ENCODE results near the gene SLC35F3. TPM values are rescaled to one million over a fixed set of nuclear protein-coding genes. Genes with fewer than 3 reads are reported as not detected.

The SLC35F3 gene
- total RNA-seq, 2 experiments from 2014 or later, result 0.08 TPM; not detected in 1

DNA sequence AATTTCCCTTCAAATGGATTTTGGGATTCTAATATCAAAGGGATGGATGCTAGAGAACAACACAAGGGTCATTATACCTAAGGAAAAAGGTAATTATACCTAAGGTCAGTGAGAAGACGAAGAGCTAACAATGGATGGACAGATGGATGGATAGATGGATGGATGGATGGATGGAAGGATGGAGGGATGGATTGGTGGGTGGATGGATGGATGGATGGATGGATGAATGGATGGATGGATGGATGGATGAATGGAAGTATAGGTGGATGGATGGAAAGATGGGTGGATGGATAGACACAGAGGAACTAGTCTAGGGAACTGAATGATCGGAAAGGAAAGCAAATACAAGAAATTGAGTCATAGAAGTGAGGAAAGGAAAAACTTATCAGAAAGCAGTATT is 34.0 kb downstream of the SLC35F3 start:
- Histone ChIP-seq H3K4me3 (ENCODE audit: low read length) (no peak overlapping the region), H3K9me3 (ENCODE audit: control insufficient read depth in 1 of 2, insufficient read depth in 1 of 2, low read length in 2 of 2) (no peaks in the 10 kb centered on the region), H3K27ac (ENCODE audit: low read depth in 1 of 2, low read length in 2 of 2) (no peak overlapping the region), H3K27me3 (ENCODE audit: control insufficient read depth in 1 of 2, insufficient read depth in 2 of 2, low read length in 2 of 2) (peaks cover 0 to 2% of the 10 kb centered on the region in 2 experiments), H3K4me1 (ENCODE audit: insufficient read depth, low read length) (no peaks in the 10 kb centered on the region), H3K36me3 (ENCODE audit: insufficient read depth, low read length) (no peaks in the 10 kb centered on the region)
- intact Hi-C loops (cut with DNase I, micrococcal nuclease), result no loop called here
- Mint-ChIP-seq H3K9me3 (no peaks in the 10 kb centered on the region), H3K36me3 (ENCODE audit: low read depth) (no peaks in the 10 kb centered on the region), H3K4me3 (no peak overlapping the region), H3K27me3 (peaks cover 26% of the 10 kb centered on the region), H3K4me1 (ENCODE audit: low read depth) (no peaks in the 10 kb centered on the region), H3K27ac (no peak overlapping the region)
- POLR2A ChIA-PET, result no interaction called here
- ATAC-seq (ENCODE audit: poor library complexity) (no peak), DNase-seq (no peak)
- TF ChIP-seq CTCF (IDR thresholded peaks at IDR 0.05), result no peak
- CTCF ChIA-PET, result no interaction called here

- H3K9me3 ChIP-seq (ENCODE audit: control insufficient read depth in 1 of 2, insufficient read depth in 1 of 2, low read length in 2 of 2), result no peaks in the 10 kb centered on the region
- H3K27ac ChIP-seq (ENCODE audit: low read depth in 1 of 2, low read length in 2 of 2), result no peak overlapping the region
- no peaks in the 10 kb centered on the region for H3K36me3 ChIP-seq (ENCODE audit: insufficient read depth, low read length)
- no peak for DNase-seq
- Mint-ChIP-seq H3K4me1 (ENCODE audit: low read depth) (no peaks in the 10 kb centered on the region), H3K36me3 (ENCODE audit: low read depth) (no peaks in the 10 kb centered on the region), H3K27ac (no peak overlapping the region), H3K4me3 (no peak overlapping the region), H3K27me3 (peaks cover 26% of the 10 kb centered on the region), H3K9me3 (no peaks in the 10 kb centered on the region)
- intact Hi-C loops (cut with DNase I, micrococcal nuclease), result no loop called here
- ChIA-PET CTCF (no interaction called here), POLR2A (no interaction called here)
- H3K27me3 ChIP-seq (ENCODE audit: control insufficient read depth in 1 of 2, insufficient read depth in 2 of 2, low read length in 2 of 2), result peaks cover 0 to 2% of the 10 kb centered on the region in 2 experiments
- H3K4me1 ChIP-seq (ENCODE audit: insufficient read depth, low read length), result no peaks in the 10 kb centered on the region
- no peak for ATAC-seq (ENCODE audit: poor library complexity)
- no peak for TF ChIP-seq CTCF (IDR thresholded peaks at IDR 0.05)
- H3K4me3 ChIP-seq (ENCODE audit: low read length), result no peak overlapping the region
These were observed 35.0 kb downstream of the SLC35F3 start for GRCh38 chr1:233939451-233939850.

- ChIA-PET POLR2A (no interaction called here), CTCF (no interaction called here)
- Mint-ChIP-seq H3K27ac (no peak overlapping the region), H3K27me3 (peaks cover 31% of the 10 kb centered on the region), H3K4me1 (ENCODE audit: low read depth) (no peaks in the 10 kb centered on the region), H3K4me3 (no peak overlapping the region), H3K9me3 (no peaks in the 10 kb centered on the region), H3K36me3 (ENCODE audit: low read depth) (no peaks in the 10 kb centered on the region)
- Histone ChIP-seq H3K4me3 (ENCODE audit: low read length) (no peak overlapping the region), H3K27ac (ENCODE audit: low read depth in 1 of 2, low read length in 2 of 2) (no peak overlapping the region), H3K27me3 (ENCODE audit: control insufficient read depth in 1 of 2, insufficient read depth in 2 of 2, low read length in 2 of 2) (peaks cover 0 to 2% of the 10 kb centered on the region in 2 experiments), H3K4me1 (ENCODE audit: insufficient read depth, low read length) (no peaks in the 10 kb centered on the region), H3K9me3 (ENCODE audit: control insufficient read depth in 1 of 2, insufficient read depth in 1 of 2, low read length in 2 of 2) (no peaks in the 10 kb centered on the region), H3K36me3 (ENCODE audit: insufficient read depth, low read length) (no peaks in the 10 kb centered on the region)
- TF ChIP-seq CTCF (IDR thresholded peaks at IDR 0.05), result no peak
- DNase-seq (no peak), ATAC-seq (ENCODE audit: poor library complexity) (no peak)
- intact Hi-C loops (cut with DNase I, micrococcal nuclease), result no loop called here
These were observed 36.4 kb downstream of the SLC35F3 start for GRCh38 chr1:233940908-233941307.

Data from CD4-positive, alpha-beta T cell (primary cell).